HG02973 (cell line): ENCODE measurements around the gene ARHGAP5.
A peak's percentile ranks its signal among the peaks of the same experiment; 100 is the strongest.

ENCODE experiments used
- ATAC-seq: cut with Tn5 transposase; IDR thresholded peaks from one replicate; pipeline ENCODE4 v1.9.1; 2021; ENCODE audit warnings: moderate library complexity; ENCODE audit not compliant: unreplicated experiment

Gene ARHGAP5

DNA sequence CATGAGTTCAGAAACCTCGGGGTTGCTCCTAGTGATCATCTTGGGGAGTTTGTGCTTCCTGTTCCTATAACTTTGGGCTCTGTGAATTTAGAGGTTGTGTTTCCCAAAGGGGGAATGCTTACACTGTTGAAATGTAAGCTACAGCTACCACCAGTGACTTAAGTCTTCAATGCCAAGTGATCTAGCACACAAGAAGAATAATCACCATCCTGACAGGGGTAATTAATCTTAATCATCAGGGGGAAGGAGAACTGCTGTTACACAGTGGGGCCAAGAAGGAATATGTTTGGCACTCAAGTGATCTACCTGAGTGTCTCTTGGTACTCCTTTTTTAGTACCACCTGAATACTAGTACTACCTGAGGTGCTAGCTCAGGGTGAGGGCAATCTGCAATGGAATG, 89.8 kb downstream of the ARHGAP5 start:
- ATAC-seq: no peak

DNA sequence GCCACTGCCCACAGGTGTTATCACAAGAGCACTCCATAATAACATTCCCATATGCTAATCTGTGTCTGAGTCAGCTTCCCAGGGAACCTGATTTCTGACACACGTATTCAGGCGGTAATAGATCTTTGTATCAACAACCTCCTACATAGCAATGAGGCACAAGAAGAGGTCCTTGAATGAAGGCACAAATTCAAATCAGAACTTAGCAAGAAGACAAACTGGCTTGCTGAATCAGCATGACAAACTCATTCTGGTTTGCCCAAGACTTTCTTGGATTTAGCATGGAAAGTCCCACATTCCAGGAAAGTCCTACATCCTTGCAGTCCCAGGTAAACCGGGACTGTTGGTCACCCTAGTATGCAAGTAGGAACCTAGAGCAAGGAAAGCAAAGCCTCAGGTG, 90.8 kb downstream of the ARHGAP5 start:
- ATAC-seq: no peak

DNA sequence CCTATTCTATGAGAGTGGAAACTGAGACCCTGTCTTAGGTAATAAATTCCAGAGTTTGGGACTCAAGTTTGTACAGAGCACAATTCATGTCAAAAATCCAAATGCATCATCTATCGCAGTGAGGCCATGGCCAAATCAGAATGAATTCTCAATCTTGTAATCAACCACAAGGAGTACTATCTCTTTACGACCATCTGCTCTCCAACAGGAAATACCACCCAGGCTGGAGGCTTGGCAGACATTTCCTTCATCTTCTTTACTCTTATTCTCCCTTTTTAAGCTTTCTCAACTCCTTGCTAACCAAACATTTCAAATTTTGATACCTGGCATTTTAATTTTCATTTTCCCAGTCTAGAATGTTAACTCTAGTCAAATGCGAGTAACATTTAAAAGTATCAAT, 92.1 kb downstream of the ARHGAP5 start:
- ATAC-seq: no peak

DNA sequence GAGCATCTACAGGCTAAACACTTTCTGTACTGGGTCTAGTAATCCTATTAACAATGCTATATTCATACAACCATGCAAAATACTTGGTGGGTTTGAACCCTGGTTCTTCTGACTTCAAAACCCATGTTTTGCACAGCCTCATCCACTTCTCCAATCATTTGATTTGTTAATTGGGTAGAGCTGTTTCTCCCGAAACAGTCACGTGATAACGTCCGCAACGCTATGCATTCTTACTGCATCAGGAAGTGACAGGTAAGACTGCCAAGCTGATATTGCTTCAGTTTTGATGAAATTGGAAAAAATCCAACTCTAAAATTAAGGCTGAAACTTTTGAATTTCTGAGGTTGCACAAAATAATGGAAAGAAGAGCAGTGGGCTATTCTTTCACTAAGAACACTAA, 94.4 kb downstream of the ARHGAP5 start:
- no peak for ATAC-seq

DNA sequence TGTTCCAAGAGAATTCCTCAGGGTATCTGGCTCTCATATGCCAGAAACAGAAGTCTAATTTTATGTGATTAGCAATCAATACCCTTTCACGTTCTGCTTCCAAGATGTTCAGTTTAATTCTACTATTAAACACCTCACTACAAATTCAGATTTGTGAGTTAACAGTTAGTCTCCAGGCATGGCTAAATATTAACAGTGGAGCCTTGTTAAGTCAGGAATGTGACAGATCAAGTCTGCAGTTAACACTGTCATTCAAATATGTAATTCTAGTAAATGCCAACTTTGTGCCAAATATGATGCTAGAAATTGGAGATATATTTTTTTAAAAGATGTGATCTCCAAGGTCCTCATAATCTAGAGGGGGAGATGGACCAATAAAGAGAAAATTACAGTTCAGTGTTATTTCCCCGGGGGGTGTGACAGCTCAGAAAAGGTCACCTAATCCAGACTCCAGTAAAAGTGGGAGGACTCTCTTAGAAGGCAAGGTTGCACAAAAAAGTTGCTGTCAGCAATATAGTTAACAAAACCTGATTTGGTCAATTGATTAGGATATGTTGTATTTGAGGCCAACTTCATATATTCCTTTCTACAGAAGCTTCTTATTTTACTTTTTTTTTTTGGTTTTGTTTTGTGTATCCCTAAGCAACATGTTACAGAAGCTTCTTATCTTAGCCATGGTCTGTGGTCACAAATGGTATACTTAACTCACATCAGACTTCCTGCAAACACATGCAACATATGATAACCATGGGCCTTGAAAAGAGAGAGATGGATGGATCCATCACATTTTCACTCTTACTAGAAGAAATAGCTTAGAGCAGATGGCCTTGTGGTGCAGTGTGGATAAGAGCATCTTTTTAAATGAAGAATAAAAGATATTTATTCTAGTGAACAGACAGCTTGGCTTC, 106.3 kb downstream of the ARHGAP5 start:
- no peak for ATAC-seq

DNA sequence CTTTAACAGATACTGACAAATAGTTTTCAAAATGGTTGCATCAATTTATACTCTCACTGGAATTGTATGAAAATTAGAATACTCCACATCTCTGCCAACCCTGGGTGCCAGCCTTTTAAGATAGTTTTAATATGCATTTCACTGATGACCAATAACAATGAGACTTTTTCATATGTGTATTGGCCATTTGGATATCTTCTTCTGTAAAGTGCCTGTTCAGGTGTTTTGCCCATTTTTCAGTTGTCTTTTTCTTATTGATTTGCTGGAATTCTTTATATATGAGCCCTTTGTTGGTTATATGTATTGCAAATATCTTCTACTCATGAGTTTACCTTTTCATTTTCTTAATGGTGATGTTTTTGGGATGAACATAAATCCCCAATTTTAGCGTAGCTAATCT, 108.0 kb downstream of the ARHGAP5 start:
- no peak for ATAC-seq

DNA sequence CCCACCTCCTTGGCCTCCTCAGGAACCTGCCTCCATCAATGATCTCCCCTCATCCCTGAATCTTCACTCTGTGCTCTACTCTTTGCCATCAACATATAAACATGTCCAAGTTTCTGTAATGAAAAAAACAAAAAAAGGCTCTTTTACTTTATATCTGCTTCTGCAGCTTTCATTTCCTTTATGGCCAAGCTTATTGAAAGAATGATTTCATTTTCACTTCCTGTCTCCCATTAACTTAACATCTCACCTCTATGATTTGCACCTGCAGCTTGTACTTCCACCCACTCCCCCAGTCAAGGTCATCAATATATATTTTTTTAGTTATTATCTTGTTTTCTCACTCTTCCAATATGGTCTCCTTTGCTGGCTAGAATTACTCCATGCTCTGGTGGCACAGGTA, 109.1 kb downstream of the ARHGAP5 start:
- no peak for ATAC-seq

DNA sequence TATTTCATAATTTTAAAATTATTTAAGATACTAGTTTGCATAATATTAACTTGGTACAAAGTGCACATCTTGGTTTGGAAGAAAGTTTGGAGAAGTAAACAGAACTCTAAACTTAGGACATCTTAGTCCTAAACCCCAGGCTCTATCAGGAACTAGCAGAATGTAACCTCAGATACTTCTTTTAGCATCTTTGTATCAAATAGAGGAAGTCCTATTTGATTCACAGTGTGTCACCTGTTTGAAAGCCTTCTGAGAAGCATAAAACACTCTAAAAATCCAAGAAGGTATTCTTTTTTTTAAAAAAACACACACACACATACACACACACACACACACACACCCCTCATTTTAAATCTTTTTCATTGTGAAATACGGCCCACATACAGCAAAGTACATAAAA, 112.7 kb downstream of the ARHGAP5 start:
- ATAC-seq: no peak

DNA sequence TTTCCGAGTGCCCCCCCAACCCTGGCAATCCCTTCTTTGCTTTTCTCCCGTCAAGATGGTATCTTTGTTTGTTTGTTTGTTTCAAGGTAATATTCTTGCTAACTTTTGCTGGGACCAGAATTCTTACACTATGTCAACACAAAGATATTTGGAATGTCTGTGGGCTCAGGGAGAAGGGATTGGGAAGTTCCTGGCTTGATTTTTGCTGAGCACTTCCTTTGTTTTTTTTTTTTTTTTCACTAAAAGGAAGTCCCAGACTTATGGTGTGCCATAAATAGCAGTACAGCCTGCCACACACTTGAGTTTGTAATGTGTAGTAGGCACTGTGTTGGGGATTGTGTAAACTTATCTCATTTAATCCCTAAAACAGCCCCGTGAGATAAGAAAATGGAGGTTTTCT, 113.6 kb downstream of the ARHGAP5 start:
- ATAC-seq: no peak

DNA sequence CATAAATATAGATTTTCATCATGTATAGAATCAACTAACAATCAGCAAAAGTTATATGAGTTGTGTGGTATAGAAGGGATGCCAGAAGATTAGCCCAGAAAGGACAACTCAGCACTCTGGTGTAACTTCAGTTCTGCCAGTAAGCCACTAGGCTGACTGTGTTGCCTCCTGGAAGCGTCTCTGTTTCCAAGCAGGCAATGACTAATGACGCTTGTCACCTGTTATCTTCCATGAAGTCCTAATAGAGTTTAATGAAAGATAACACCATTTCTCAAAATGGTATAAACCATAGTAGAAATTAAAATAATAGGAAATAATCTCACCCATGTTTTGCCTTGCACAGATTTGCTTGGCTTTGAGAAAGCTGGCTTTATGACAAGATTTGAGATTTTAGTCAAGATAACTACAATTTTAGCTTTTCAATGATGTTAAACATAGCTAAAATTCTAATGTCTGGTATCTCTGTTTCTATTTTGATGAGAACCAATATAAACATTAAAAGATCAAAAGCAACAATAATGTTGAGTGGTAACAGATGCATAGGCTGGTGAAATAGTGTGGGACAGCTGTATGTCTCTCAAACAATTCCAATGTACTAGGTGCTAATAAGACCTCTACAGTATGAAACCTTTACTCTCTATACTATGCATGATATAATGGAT, 115.7 kb downstream of the ARHGAP5 start:
- ATAC-seq: no peak

DNA sequence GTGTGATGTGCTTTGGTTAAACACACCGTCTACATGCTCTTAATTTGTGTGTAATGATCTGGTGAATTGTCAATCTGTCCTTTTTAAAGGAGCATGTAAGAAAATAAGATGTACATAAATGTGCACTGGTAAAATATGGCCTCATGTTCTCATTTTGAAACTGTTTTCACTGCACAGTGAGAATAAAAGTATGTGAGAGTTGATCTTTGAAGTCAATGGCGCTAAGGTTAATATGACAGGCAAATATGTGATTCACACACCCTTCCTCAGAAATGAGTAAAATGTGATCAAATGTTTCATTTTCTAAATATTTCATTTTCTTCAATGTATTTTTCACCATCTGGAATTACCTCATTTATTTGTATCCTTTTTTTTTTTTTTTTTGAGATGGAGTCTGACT, 116.4 kb downstream of the ARHGAP5 start:
- no peak for ATAC-seq

DNA sequence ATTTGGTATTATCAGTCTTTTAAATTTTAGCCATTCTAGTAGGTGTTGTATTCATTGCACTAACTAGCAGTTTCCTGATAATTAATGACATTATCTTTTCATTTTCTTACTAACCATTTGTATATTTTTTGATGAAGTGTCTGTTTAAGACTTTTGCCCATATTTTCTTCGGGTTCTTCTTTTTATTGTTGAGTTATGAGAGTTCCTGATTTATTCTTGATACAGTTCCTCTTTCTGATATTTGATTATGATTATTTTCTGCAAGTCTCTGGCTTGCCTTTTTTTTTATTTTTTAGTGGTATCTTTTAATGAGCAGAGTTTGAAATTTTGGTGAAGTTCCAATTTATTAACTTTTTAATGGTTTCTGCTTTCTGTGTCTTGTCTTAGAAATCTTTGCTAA, 118.5 kb downstream of the ARHGAP5 start:
- no peak for ATAC-seq

DNA sequence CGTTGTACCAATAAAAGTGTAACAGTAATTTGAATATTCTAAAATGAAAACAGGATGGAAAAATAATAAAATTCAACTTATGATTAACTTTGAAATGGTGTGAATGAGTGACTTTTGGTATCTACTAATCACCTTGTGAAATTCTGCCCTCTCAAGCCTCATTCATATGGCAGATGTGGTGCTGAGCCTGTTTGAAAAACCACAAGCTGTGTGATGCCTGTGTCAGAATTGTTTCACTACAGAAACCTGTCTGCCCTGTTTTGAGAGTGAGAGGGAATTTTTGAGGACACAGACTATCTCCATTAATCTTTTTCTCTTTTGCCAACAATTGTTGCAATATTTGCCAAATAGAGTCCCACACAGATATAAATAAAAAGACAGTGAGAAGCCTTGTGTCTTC, 120.8 kb downstream of the ARHGAP5 start:
- ATAC-seq: peak; percentile 30

DNA sequence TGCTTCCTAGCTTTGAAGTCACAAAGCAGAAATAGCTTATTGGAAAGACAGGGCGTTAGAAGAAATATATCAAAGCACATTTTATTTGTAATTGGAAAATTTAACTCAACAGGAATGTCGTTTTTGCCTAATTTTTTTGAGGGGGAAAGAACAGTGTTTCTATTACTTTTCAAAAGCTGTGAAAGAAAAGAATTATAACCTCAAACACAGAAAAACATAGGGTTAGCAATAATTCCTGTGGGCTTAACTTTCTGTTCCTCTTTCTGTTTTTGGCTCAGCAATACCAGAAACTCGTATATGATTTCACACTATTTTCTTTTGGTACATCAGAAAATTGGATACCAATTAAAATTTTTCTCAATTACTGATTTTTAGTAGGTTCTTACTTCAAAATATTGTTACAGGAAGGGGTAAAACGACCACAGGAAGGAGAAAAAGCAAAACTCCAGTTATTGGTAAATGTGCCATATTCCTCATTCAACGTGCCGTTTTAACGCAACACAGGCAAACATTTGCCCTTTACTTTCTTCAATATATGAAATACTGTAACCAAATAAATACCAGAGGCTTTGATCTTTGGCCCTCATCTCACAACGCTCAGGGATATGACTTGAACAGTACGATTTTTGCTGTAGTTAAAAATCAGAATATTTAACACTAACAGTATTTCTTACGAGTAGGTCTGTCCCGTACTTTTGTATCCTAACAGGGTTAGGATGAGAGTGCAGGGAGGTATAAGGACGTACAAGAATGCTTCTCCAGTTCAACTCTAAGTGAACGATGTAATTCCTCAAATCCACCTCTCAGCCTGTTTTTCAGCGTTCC, 123.5 kb downstream of the ARHGAP5 start:
- ATAC-seq: peak; percentile 29

DNA sequence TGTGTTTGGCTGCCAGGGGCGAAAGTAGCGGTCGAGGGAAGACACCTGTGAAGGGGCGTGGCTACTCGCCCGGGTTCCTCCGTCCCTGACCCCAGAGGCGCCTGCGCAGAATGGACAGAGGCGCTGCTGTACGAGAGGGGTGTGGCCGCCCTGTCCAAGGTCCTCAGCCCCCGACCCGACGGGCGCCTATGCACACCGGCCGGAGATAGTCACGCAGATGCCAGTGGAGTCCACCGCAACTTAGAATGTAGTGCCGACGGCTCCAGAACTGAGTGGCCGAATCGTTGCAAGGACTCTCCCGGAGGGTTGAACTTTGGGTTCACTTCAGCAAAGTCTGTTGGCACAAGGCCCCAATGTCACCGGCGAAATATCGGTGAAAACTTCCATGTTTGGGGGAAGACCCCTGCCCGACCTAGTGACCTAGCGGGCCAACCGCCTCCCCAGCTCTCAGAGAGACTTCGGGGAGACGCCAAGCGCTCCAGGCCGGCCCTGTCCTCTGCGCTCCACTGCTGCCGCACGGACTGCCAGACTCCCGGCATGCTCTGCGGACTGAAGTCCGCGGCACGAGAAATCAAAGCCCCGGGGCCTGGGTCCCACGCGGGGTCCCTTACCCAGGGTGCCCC, 124.2 kb downstream of the ARHGAP5 start:
- peak; percentile 52 for ATAC-seq

DNA sequence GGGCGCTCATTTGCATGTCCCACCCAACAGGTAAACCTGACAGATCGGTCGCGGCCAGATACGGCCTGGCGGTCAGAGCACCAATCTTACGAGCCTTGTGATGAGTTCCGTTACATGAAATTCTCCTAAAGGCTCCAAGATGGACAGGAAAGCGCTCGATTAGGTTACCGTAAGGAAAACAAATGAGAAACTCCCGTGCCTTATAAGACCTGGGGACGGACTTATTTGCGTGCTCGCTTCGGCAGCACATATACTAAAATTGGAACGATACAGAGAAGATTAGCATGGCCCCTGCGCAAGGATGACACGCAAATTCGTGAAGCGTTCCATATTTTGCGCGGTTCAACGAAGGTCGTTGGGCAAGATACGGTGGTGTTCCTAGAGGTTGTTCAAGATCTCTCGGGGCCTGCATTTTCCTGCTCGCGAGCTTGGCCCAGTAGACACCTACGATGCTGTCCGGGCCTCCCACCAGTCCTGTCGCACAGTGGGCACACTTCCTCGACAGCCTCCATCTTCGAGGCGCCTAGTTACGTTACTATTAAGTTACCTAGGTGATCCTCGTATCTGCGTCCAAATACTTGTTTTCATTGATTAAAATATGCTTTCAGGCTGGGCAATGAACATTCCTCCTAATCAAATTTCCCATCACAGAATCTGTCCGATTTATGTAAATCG, 124.8 kb downstream of the ARHGAP5 start, which contains the start of gene RNU6-7:
TSS of gene RNU6-7 (plus strand) at position 230 of the 675 bp plus-strand sequence.
- ATAC-seq: no peak

DNA sequence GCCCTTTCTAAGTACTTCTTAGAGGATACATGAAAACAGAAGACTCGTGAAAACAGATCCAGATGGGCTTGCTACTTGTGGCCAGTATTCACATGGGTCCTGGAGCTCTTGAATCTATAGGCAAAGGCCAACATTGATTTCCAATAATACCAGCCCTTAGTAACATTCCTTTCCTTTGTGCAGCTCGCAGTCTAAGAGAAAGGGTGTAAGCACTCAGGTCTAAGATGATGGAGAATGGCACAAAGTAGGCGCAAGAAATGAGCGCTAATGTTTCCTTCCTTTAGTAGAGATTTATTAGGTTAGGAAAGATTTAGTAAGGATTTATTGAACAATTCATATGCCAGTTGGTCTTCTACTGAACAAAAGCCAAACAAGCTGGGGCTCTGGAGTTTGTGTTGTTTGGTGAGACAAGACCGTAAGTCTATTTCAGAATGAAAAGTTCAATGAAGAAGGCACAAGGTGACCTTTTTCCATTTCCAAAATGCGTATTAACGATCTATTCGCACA, 125.4 kb downstream of the ARHGAP5 start:
- ATAC-seq: no peak

DNA sequence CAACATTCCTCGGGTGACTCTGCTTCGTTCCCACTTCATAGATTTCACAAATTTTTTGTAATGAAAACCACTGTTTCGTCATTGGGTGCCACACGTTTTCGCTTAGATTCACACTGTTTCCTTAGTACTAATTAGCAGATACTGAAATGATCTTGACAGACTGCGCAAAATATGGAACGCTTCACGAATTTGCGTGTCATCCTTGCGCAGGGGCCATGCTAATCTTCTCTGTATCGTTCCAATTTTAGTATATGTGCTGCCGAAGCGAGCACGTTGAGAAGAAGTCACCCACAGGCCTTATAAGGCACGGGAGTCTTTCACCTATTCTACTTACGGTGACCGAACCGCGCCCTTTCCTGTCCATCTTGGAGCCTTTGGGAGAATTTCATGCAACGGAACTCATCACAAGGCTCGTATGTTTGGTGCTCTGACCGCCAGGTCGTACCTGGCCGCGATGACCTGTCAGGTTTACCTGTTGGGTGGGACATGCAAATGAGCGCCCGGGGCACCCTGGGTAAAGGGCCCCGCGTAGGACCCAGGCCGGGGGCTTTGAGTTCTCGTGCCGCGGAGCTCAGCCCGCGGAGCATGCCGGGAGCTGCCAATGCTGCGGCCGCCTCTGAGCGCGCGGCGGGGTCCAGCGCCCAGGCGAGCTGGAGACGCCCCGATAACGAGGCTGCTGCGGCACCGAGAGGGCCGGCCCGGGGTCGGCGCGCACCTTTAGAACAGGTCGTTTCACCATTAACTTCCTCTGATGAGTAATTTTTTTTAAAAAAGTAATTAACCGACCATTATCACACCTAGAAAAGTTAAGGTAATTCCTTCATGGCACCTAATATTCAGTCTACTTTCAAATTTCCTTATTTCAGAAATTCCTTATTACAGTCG, 126.1 kb downstream of the ARHGAP5 start, which contains the start of gene RNU6-8:
TSS of gene RNU6-8 (minus strand) at position 272 of the 885 bp plus-strand sequence.
- peak; percentile 56 for ATAC-seq

DNA sequence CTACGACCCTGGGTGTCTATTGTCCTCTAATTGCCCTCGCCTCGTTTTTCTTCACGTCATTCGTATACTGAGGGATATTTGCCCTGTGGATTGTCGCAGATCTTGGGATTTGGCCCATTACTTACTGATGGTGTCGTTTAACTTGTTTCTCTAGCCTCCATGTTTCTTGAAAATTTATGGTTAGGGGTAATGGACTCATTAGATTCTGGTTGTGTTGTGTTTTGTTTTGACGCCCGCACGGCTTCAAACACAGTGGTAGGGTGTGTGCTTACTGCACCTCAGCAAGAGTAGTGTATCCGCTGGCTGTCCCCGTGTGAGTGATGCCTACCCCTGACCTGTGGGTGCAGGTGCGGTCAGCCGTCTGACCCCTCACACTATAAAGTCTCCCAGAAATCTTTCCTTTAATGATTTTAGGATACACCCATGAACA, 126.8 kb downstream of the ARHGAP5 start:
- ATAC-seq: no peak
